Colonic mucosa (tissue), 4 donors: Measurements from ENCODE around the gene STAB2. TPM values are rescaled to one million over a fixed set of nuclear protein-coding genes. Genes with fewer than 3 reads are reported as not detected.

Experiments
- DNase-seq: peaks from one replicate; pipeline ENCODE4 v3.0.0-alpha.2; 2020
- H3K27ac ChIP-seq: fragments of 200-600 bp; one replicate; pipeline ENCODE4 v1.8.0; 2021
- H3K27me3 ChIP-seq: fragments of 200-600 bp; one replicate; pipeline ENCODE4 v1.8.0; 2021
- H3K36me3 ChIP-seq: fragments of 200-600 bp; one replicate; pipeline ENCODE4 v1.8.0; 2021
- H3K4me1 ChIP-seq: fragments of 200-600 bp; one replicate; pipeline ENCODE4 v1.8.0; 2021; ENCODE audit warnings: mild to moderate bottlenecking
- H3K4me3 ChIP-seq: fragments of 200-600 bp; one replicate; pipeline ENCODE4 v1.8.0; 2021
- H3K9ac ChIP-seq, 2 donors: one replicate each; pipeline ENCODE4 v1.7.0; 2013; ENCODE audit warnings: control low read depth in 2 of 2, low read depth in 2 of 2, low read length in 2 of 2
- H3K9me3 ChIP-seq: fragments of 200-600 bp; one replicate; pipeline ENCODE4 v1.8.0; 2021
- intact Hi-C: fragments of 100-400 bp; cut with DNase I; formaldehyde crosslinking; loops from one replicate; pipeline ENCODE4 v1.14.1; 2022
- total RNA-seq, 2 donors: library from RNA; stranded (reverse); fragmentation: NEBNext Ultra II Directional in 1 of 2; extraction: Animal tissue kit (Norgen Biotek cat#: 25700) in 1 of 2; gene quantifications; one replicate each; pipeline ENCODE4 v1.2.1, GENCODE V29; 2021
- TF ChIP-seq, protein P1 (sequence below): fragments of 200-600 bp; IDR thresholded peaks from one replicate; pipeline ENCODE4 v1.8.0; 2022; ENCODE audit warnings: antibody characterized with exemption, mild to moderate bottlenecking
- donor health status: healthy.
- donor health status: DM: no; HTN: no; CAD: no.
- donor health status: DM: no; HTN: no; CAD: no.

Gene STAB2
- total RNA-seq, 2 donors from 2014 or later = 0.56 to 1.0 TPM

DNA sequence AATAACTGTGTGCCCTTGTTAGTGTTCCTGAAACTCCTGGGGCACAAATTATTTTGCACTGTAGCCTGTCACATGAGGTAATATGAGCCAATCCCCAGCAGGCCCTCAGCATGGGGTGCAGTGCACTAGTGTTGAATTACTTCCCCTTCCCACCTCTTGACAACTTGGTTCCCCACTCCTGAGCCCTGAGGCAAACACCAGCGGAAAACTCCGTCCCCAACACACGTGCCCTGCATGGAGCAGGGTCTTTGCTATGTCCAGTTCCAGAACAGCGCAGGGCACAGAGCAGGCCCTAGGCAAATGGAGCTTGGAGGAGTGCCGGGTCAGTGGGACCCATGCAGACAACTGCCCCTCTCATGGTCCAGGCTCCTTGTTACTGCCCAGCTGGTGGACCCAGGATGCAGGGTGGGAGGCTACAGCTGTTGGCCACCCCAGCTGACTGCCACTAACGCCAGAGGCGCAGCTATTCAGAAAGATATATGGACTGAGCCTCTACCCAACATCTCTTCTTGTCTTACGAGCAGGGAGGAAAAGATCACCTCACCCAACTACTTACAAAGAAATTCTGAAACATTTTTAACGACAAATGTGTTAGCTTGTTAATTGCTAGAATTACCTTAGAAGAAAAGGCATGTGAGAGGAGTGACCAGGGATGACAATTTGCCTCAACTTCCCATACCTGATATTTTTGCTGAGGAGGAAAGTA lies 182.3 kb downstream of the STAB2 start:
- intact Hi-C loops = loop anchor here (10.0 kb wide), 1 partner anchor 145 kb away; no protein-coding TSS in a partner anchor

DNA sequence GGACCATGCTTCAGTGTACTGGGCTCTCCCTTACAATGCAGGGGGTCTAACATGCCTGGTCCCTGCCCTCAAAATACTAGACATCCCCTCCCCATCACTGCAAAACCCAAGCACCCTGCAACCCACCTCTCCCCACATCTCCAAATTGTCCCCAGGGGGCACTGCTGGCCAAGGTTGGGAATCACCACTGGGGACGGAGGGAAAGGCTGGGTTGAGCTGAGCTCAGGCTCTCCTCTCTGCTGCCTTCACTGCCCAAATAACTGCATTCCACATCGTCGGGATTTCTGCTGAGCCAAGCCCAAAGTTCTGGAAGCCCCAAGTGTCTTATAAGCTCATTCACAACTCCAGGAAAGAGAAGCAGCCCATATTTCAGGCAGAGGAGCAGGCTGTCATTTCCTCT lies 184.4 kb downstream of the STAB2 start:
- H3K4me3 ChIP-seq = no peak overlapping the region
- no peaks in the 10 kb centered on the region for H3K27me3 ChIP-seq
- no peaks in the 10 kb centered on the region for H3K4me1 ChIP-seq
- peak; percentile 37 for DNase-seq
- no peak overlapping the region for H3K9ac ChIP-seq
- no peak overlapping the region for H3K27ac ChIP-seq
- no peaks in the 10 kb centered on the region for H3K36me3 ChIP-seq
- TF ChIP-seq, protein P1, sequence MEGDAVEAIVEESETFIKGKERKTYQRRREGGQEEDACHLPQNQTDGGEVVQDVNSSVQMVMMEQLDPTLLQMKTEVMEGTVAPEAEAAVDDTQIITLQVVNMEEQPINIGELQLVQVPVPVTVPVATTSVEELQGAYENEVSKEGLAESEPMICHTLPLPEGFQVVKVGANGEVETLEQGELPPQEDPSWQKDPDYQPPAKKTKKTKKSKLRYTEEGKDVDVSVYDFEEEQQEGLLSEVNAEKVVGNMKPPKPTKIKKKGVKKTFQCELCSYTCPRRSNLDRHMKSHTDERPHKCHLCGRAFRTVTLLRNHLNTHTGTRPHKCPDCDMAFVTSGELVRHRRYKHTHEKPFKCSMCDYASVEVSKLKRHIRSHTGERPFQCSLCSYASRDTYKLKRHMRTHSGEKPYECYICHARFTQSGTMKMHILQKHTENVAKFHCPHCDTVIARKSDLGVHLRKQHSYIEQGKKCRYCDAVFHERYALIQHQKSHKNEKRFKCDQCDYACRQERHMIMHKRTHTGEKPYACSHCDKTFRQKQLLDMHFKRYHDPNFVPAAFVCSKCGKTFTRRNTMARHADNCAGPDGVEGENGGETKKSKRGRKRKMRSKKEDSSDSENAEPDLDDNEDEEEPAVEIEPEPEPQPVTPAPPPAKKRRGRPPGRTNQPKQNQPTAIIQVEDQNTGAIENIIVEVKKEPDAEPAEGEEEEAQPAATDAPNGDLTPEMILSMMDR = peak; percentile 16
- intact Hi-C loops = loop anchor here (5.0 kb wide), 1 partner anchor 101 kb away; no protein-coding TSS in a partner anchor
- H3K9me3 ChIP-seq = no peaks in the 10 kb centered on the region

More for the DNA sequence above, 182.3 kb downstream of the STAB2 start:
- Histone ChIP-seq H3K9me3 (no peaks in the 10 kb centered on the region), H3K27me3 (no peaks in the 10 kb centered on the region), H3K9ac (no peak overlapping the region), H3K36me3 (peaks cover 3% of the 10 kb centered on the region), H3K4me3 (no peak overlapping the region), H3K27ac (no peak overlapping the region), H3K4me1 (no peaks in the 10 kb centered on the region)
- DNase-seq = no peak
- TF ChIP-seq, protein P1 = no peak

DNA sequence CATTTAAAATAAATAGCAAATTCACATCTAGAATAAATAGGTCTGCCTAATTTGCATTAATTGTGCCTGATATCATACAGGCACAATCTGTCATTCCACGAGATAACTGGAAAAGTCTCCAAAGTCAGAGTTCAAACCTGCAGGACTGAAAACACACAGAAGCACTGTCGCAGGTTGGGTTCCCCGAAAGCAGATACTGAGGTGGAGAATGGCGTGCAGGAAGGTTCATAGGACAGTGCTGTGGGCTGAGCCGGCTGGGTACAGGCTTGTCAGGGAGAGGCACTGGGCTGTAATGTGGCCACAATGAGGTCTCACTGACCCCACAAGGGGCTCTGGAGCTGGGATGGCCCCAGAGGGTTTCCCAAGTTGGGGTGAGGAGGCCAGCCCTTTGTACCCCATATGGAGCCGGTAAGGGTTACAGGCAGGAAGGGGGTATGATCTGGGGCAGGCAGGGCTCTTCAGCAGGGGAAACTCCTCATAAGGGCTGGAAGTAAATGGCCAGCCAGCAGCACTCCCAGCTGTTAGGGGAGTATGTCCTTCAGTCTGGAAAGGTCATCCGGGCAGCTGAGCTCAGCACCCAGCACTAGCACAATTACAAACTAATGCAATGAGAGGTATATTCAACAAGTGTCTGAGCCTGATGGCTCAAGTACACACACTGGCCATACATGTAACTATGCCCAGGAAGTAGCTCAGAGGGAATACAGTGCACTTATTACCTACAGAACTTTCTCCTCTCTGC lies 185.5 kb downstream of the STAB2 start:
- H3K4me1 ChIP-seq = no peaks in the 10 kb centered on the region
- TF ChIP-seq, protein P1 = no peak
- no peak for DNase-seq
- no peaks in the 10 kb centered on the region for H3K9me3 ChIP-seq
- no peaks in the 10 kb centered on the region for H3K36me3 ChIP-seq
- intact Hi-C loops = loop anchor here (5.0 kb wide), 1 partner anchor 100 kb away; no protein-coding TSS in a partner anchor
- H3K9ac ChIP-seq = no peak overlapping the region
- H3K4me3 ChIP-seq = no peak overlapping the region
- no peaks in the 10 kb centered on the region for H3K27me3 ChIP-seq
- H3K27ac ChIP-seq = no peak overlapping the region

DNA sequence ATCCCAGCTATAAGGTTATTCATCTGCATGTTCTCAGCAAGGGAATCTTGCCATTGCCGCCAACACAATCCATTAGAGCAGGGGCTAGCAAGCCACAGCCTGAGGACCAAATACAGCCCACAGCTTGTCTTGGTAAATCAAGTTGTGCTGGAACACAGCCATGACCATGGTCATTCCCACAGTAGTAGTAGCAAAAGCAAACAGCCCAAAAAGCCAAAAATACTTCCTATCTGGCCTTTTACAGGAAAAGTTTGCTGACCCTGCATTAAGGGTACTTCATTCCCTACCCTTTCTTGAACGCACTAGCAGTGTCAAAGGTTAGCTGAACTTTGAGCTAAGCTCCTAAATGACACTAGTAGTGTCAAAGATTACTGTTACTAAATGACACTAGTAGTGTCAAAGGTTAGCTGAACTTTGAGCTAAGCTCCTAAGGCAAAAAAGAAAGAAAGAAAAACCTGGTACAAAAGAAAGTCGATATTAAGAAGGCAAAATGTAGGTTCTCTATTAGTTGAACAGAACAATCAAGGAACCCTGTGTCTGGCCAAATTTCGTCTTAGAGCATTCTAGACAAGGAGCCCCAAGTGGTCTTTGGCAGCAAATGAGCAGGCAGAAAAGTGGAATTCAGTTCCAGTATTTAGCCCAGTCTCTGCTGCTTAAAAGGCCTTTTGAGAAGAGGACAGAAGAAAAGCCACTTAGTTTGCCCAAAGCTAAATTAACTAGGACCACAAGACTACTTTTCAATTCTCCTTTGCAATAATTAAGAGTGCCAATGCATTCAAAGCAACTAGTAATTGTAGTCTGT lies 186.2 kb downstream of the STAB2 start:
- TF ChIP-seq, protein P1 = no peak
- Histone ChIP-seq H3K4me1 (no peaks in the 10 kb centered on the region), H3K4me3 (no peak overlapping the region), H3K9me3 (no peaks in the 10 kb centered on the region), H3K36me3 (no peaks in the 10 kb centered on the region), H3K27me3 (no peaks in the 10 kb centered on the region), H3K9ac (no peak overlapping the region), H3K27ac (no peak overlapping the region)
- intact Hi-C loops = loop anchor here (5.0 kb wide), 1 partner anchor 99 kb away; no protein-coding TSS in a partner anchor
- no peak for DNase-seq

GRCh38 chr12:103774977-103775560 lies 188.0 kb downstream of the STAB2 start:
- H3K27ac ChIP-seq = no peak overlapping the region
- no peaks in the 10 kb centered on the region for H3K9me3 ChIP-seq
- no peaks in the 10 kb centered on the region for H3K4me1 ChIP-seq
- H3K27me3 ChIP-seq = no peaks in the 10 kb centered on the region
- DNase-seq = no peak
- TF ChIP-seq, protein P1 = no peak
- intact Hi-C loops = loop anchor here (5.0 kb wide), 1 partner anchor 97 kb away; no protein-coding TSS in a partner anchor
- H3K4me3 ChIP-seq = no peak overlapping the region
- H3K9ac ChIP-seq = no peak overlapping the region
- H3K36me3 ChIP-seq = no peaks in the 10 kb centered on the region
